Neutrophil (primary cell): Measurements from ENCODE around the gene LDLRAD3.

Source experiments
- H3K27ac ChIP-seq: fragments of 200-600 bp; sonication (generic); 2 replicates; pipeline ENCODE4 v1.5.1; 2016; ENCODE audit warnings: mild to moderate bottlenecking, moderate library complexity
- H3K27me3 ChIP-seq: fragments of 200-600 bp; sonication (generic); 2 replicates; pipeline ENCODE4 v1.6.0; 2016; ENCODE audit warnings: mild to moderate bottlenecking
- H3K36me3 ChIP-seq: fragments of 200-600 bp; sonication (generic); 2 replicates; pipeline ENCODE4 v1.5.1; 2017
- H3K4me1 ChIP-seq, 2 experiments: fragments of 200-600 bp in 1 of 2; sonication (generic) in 1 of 2; 1 replicate in 1 of 2; 2 replicates in 1 of 2; pipeline versions ENCODE4 v1.5.1 to v1.6.1; 2013 to 2016; ENCODE audit warnings: low read depth in 1 of 2, low read length in 1 of 2, mild to moderate bottlenecking in 1 of 2, moderate library complexity in 1 of 2; ENCODE audit not compliant: control insufficient read depth in 1 of 2, insufficient read depth in 1 of 2
- H3K4me3 ChIP-seq, 2 experiments: fragments of 200-600 bp in 1 of 2; sonication (generic) in 1 of 2; 1 replicate in 1 of 2; 2 replicates in 1 of 2; pipeline ENCODE4 v1.5.1; 2013 to 2016; ENCODE audit warnings: low read depth in 1 of 2, low read length in 1 of 2, mild to moderate bottlenecking in 1 of 2, moderate library complexity in 1 of 2
- H3K9me3 ChIP-seq: fragments of 200-600 bp; sonication (generic); 2 replicates; pipeline ENCODE4 v1.5.1; 2016
- TF ChIP-seq, protein P1 (sequence below): fragments of 200-600 bp; sonication (generic); IDR thresholded peaks from 2 replicates; pipeline ENCODE4 v1.5.1; 2016; ENCODE audit warnings: antibody characterized with exemption

LDLRAD3 gene

GRCh38 chr11:36119300-36119699 lies 175.4 kb downstream of the LDLRAD3 start:
- Histone ChIP-seq H3K4me1 (no peaks in the 10 kb centered on the region), H3K27ac (no peak overlapping the region), H3K9me3 (no peaks in the 10 kb centered on the region), H3K4me3 (no peak overlapping the region), H3K27me3 (no peaks in the 10 kb centered on the region), H3K36me3 (no peaks in the 10 kb centered on the region)
- TF ChIP-seq, protein P1, sequence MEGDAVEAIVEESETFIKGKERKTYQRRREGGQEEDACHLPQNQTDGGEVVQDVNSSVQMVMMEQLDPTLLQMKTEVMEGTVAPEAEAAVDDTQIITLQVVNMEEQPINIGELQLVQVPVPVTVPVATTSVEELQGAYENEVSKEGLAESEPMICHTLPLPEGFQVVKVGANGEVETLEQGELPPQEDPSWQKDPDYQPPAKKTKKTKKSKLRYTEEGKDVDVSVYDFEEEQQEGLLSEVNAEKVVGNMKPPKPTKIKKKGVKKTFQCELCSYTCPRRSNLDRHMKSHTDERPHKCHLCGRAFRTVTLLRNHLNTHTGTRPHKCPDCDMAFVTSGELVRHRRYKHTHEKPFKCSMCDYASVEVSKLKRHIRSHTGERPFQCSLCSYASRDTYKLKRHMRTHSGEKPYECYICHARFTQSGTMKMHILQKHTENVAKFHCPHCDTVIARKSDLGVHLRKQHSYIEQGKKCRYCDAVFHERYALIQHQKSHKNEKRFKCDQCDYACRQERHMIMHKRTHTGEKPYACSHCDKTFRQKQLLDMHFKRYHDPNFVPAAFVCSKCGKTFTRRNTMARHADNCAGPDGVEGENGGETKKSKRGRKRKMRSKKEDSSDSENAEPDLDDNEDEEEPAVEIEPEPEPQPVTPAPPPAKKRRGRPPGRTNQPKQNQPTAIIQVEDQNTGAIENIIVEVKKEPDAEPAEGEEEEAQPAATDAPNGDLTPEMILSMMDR = no peak

DNA sequence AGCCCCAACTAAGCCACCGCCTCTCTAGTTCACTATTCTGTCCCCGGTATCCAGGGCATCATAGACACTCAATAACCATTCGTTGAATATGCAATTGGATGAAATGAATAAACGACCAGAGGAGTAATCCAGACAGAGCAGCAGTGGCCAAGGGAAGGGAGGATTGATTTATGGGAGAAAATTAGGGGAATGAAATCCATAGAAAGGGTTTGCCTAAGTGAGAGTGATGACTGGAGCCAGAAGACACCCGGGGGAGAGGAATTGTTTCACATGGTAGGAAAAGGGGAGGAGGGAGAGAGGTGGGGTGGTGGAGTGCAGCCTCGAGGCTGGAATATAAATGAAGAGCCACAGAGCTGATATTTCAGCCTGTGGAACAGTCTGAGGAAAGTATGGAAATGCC lies 177.2 kb downstream of the LDLRAD3 start:
- TF ChIP-seq, protein P1 = no peak
- Histone ChIP-seq H3K27ac (no peak overlapping the region), H3K4me1 (no peaks in the 10 kb centered on the region), H3K4me3 (no peak overlapping the region), H3K36me3 (no peaks in the 10 kb centered on the region), H3K9me3 (no peaks in the 10 kb centered on the region), H3K27me3 (no peaks in the 10 kb centered on the region)

GRCh38 chr11:36122671-36123070 lies 178.8 kb downstream of the LDLRAD3 start:
- no peaks in the 10 kb centered on the region for H3K9me3 ChIP-seq
- no peaks in the 10 kb centered on the region for H3K27me3 ChIP-seq
- H3K27ac ChIP-seq = no peak overlapping the region
- TF ChIP-seq, protein P1 = no peak
- no peaks in the 10 kb centered on the region for H3K4me1 ChIP-seq
- H3K36me3 ChIP-seq = no peaks in the 10 kb centered on the region
- H3K4me3 ChIP-seq = no peak overlapping the region

DNA sequence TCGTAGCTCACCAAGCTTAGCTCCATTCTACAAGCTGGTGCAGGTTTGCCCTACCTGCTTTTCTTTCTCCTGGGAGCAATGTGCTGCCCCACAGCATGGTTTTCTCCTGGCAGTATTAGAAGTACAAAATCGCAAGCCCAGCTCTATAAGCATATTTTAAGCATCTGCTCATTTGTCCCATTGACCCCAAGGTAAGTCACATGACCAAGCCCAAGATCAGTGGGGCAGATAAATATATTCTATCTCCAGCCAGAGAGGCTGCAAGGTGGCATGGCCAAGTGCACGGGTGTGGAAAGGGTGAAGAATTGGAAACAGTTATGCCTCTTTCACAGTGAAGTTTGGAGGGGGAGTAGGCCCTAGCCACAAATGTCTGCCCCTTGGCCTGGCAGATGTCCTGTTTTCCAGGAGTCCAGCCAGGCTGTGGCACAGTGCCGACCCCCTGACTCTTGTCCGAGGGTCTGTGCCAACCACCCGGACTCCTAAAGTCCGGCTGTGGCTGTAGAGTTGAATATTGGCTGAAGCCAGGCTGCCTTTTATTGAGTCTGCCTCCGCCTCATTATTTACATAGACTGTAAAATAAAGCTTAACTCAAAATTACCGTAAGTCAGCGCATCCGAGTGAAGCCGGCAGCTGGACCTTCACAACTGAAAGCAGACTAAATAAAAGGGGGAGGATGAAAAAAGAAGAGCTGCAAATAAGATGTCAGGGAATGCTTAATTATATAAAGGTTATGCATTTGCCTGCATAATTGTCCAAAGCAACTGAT lies 179.7 kb downstream of the LDLRAD3 start:
- TF ChIP-seq, protein P1 = no peak
- H3K9me3 ChIP-seq = no peaks in the 10 kb centered on the region
- no peaks in the 10 kb centered on the region for H3K4me1 ChIP-seq
- H3K36me3 ChIP-seq = no peaks in the 10 kb centered on the region
- H3K27me3 ChIP-seq = no peaks in the 10 kb centered on the region
- no peak overlapping the region for H3K4me3 ChIP-seq
- no peak overlapping the region for H3K27ac ChIP-seq

DNA sequence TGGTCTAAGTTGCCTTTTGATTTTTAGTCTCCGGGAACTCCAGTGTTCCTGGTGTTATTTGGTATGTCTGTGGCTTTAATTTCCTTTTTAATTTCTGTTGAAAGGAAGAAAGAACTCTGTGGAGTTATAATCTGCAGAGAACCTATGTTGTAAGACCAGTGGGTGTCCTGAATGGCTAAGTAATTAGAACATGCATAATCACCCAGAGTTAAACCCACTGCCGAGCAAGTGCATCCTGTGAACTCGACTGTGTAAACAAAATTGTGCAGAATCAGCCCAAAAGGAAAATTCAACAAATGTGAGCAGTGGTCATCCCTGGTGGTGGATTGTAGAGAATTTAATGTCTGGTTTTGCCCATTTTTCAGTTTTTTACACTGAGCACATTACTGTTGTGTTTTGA lies 182.8 kb downstream of the LDLRAD3 start:
- Histone ChIP-seq H3K27ac (no peak overlapping the region), H3K36me3 (no peaks in the 10 kb centered on the region), H3K9me3 (no peaks in the 10 kb centered on the region), H3K27me3 (no peaks in the 10 kb centered on the region), H3K4me1 (no peaks in the 10 kb centered on the region), H3K4me3 (no peak overlapping the region)
- TF ChIP-seq, protein P1 = no peak
